Eye (tissue), 1 donor: Measurements from ENCODE around the gene SLC22A5.
"Not testable (repeated sequence)": the region's sequence is repeated elsewhere in the genome, so short reads cannot be mapped to it uniquely, and the experiment has no call there.

Experiments
- DNase-seq: peaks from one replicate; pipeline ENCODE4 v3.0.0-alpha.2; 2015

SLC22A5 gene

DNA sequence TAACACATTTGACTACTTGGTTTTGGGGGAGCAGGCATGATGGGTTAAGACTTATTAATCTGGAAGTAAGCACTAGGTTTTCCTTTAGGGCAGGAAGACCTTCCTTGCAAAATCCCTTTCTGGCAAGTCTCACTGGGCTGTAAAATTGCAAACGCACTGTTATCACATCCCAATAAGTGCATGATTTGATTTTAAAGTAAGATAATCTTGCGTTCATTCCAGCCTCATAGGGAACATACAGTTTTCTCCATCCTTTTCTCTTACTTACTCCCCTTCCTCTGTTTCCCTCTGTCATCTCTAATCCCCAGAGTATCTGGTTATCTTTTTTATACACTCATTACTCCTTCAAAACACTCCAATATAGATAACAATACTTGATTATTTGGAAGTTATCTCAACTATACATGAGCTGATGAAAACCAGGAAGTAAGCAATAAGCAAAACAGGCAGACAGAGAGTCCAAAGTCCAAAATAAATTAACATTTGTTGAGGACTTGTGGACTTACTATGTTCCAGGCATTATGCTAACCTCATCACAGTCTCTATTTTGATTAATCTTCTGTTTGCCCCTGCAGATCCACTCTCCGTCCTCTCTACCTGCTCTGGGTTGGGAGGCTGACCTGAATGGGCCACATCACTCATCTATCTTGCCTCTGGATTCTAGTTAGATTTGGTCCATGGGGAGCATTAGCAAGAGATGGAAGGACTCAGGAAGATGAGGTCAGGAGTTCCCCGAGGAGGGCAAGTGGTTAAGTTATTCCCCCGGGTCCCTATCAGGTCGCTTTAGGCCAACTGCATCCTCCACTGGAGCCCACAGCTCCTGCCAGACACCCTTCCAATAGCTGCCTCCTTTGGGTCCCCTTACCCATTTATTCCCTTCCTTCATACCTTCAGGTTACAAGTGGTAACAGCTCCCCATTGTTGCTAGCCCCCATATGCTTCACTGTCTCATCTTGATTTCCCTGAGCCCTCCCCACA lies 60.2 kb downstream of the SLC22A5 start:
- no peak for DNase-seq

DNA sequence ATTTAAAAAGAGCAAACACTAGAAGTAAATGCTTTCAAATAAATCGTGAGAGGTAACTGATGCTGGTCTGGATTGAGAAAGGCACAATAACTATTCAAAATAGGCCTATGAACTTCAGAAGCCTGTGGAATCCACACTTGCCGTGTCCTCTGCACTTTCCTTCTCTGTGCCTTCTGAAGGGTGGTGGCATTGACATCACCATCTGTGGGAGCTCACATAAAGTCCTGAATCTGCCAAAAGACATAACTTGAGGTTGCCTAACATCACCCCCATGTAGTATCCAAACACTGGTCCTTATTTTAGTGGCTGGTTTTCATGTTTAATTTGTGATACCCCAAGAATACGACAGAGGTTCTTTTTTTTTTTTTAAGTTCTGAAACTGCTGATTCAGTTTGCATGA lies 61.2 kb downstream of the SLC22A5 start:
- no peak for DNase-seq

DNA sequence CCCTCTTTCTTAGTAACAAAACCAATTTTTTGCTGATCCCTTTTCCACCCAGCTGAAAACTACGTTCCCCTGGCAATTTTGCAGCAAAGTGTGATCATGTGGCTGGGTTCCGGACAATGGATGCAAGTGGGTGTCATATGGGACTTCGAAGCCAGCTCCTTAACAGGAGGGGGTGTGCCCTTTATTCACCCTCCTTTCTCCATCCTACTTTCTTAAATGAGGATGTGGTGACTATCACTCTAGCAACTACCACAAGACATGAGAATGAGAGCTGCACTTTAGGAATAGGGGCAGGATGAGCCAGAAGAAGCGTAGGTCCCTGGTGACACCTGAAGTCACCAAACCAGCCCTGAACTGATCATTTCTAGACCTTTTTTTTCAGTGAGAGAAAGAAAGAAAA lies 62.1 kb downstream of the SLC22A5 start:
- DNase-seq, result no peak

DNA sequence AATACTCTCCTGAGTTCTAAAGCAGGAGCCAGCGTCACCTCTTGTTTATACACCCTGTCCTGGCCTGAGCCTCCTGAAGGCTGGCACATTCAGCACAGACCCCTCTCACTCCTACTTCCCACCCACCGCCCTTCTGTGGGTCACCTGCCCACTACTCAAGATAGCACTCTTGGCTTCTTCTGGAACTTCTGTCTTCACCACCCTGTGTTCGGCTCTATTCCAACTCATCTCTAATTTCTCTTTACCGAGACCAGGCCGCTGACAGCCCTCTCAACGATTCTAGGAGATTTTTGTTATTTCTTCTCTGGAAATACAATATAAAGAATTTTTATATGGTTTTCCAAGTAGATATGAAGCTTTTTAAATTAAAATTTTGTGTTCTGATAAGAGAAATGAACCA lies 63.6 kb downstream of the SLC22A5 start:
- DNase-seq, result no peak

- DNase-seq, result no peak
Observed at GRCh38 chr5:132434416-132435286, 65.1 kb downstream of the SLC22A5 start.

DNA sequence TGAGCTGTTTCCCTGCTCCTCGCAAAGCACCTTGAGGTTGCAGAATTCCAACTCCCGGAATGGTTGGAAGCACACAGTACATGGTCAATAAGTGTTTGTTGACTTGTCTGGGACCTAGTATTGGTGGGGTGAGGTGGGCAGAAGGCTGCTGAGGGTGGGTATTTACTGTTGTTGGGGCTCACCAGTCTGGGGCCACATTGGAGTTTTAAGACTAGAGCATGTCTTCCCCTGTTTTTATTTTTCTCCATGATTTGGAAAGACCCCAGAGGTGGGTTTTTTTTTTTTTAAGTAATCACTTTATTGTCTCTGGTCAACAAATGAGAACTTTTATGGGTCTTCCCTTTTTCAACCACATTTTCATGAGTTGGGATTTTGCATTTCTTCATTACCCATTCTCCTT lies 65.9 kb downstream of the SLC22A5 start:
- DNase-seq, result no peak

- DNase-seq, result no peak
Observed at GRCh38 chr5:132435886-132436285, 66.4 kb downstream of the SLC22A5 start.

DNA sequence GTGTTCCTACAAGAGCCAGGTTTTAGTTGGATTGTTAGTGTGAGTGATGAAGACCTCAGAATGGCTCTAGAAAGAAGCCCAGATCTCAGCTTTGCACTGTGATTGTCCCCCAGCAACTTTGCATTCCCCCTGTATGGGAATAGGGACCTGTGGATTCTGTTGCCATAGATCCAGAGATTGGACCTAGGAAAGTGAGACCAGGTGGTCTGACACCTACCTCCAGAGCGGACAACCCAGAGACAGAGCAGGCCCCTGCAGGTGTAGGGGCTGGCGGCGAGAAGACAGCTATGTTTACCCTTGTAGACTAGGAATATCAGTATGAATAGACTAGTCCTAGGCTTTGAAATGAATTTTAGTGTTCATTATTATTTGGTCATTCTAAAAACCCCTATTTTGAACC lies 67.4 kb downstream of the SLC22A5 start:
- DNase-seq, result no peak

- DNase-seq, result peak; percentile 50
Observed at GRCh38 chr5:132437604-132438266, 68.2 kb downstream of the SLC22A5 start.

DNA sequence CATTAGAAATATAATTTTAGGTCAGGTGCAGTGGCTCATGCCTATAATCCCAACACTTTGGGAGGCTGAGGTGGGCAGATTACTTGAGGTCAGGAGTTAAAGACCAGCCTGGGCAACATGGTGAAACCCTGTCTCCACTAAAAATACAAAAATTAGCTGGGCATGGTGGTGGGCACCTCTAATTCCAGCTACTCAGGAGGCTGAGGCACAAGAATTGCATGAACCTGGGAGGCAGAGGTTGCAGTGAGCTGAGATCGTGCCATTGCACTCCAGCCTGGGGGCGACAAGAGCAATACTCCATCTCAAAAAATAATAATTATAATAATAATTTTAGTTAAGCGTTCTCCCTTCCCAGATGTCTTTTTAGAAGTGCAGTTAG lies 68.7 kb downstream of the SLC22A5 start:
- not testable (repeated sequence) for DNase-seq

GRCh38 chr5:132438917-132439316 lies 69.4 kb downstream of the SLC22A5 start:
- DNase-seq, result no peak

DNA sequence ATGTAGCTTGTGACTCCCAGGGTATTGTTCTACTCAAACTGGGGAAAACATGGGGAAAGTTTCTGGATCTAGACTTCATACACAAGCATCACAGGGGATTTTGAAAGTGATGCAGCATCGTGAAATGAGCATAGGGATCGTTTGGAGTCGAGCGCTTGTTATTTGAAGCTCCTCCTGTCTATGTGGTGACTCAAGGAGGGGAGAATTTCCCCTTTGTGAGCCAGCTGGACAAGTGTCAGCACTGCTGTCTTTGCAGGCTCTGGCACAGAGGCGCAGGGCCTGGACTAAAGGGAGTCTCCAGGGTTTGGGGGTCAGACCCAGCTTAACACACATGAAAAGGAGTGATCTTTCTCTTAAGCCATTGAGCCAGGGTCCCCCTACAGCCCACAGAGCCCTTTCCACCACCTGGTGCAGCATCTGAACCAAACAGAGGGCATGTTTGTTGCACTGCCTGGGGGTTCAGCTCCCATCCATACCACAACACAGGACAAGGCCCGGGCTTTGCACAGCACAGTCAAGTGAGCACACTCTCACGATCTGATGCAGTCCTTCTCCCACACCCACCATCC lies 70.1 kb downstream of the SLC22A5 start:
- DNase-seq, result no peak

- DNase-seq, result no peak
Observed at GRCh38 chr5:132444061-132444460, 74.6 kb downstream of the SLC22A5 start.
